Sigmoid colon (tissue), 7 donors: ENCODE results near the gene ELMO3. TPM values are rescaled to one million over a fixed set of nuclear protein-coding genes. Genes with fewer than 3 reads are reported as not detected.

Experiments used
- DNase-seq: peaks from one replicate; pipeline ENCODE4 v3.0.0-alpha.2; 2019
- H3K27ac ChIP-seq, 4 donors: fragments of 200-600 bp; sonication (generic); one replicate each; pipeline ENCODE4 v1.5.1; 2016 to 2019; ENCODE audit warnings: mild to moderate bottlenecking in 1 of 4
- H3K27me3 ChIP-seq, 3 donors: fragments of 200-600 bp; sonication (generic); one replicate each; pipeline ENCODE4 v1.5.1; 2019; ENCODE audit warnings: mild to moderate bottlenecking in 1 of 3
- H3K36me3 ChIP-seq, 4 donors: fragments of 200-600 bp; sonication (generic); one replicate each; pipeline ENCODE4 v1.5.1; 2016 to 2019
- H3K4me1 ChIP-seq, 4 donors: fragments of 200-600 bp; sonication (generic); one replicate each; pipeline ENCODE4 v1.5.1; 2017 to 2019
- H3K4me3 ChIP-seq, 4 donors: fragments of 200-600 bp; sonication (generic); one replicate each; pipeline ENCODE4 v1.5.1; 2017 to 2019; ENCODE audit warnings: mild to moderate bottlenecking in 2 of 4, moderate library complexity in 1 of 4
- H3K9me3 ChIP-seq, 4 donors: fragments of 200-600 bp in 3 of 4; sonication (generic) in 3 of 4; one replicate each; pipeline versions ENCODE4 v1.5.1 to v1.6.1; 2013 to 2019
- CTCF ChIP-seq, 4 experiments: fragments of 450-650 bp in 3 of 4; fragments of 200-600 bp in 1 of 4; IDR thresholded peaks; one replicate each; pipeline ENCODE4 v1.5.1; 2016 to 2019; ENCODE audit warnings: antibody characterized with exemption in 4 of 4, mild to moderate bottlenecking in 3 of 4, moderate library complexity in 2 of 4
- EP300 ChIP-seq, 4 donors: sonication (generic); formaldehyde crosslinking; IDR thresholded peaks; one replicate each; pipeline ENCODE4 v1.6.1; 2017; ENCODE audit warnings: antibody characterized with exemption in 4 of 4
- POLR2A ChIP-seq, 2 donors: fragments of 450-650 bp; IDR thresholded peaks; one replicate each; pipeline ENCODE4 v1.6.1; 2016; ENCODE audit warnings: antibody characterized with exemption in 2 of 2, mild to moderate bottlenecking in 2 of 2, moderate library complexity in 2 of 2
- POLR2AphosphoS5 ChIP-seq, 4 donors: sonication (generic); formaldehyde crosslinking; IDR thresholded peaks; one replicate each; pipeline ENCODE4 v1.6.1; 2017; ENCODE audit warnings: antibody characterized with exemption in 4 of 4
- WGBS, 2 donors: extraction: QIAGEN DNeasy Blood & Tissue Kit; methylation state at CpG; one replicate each; pipeline ENCODE4 v1.1.7; 2013; 5-methylcytosine and 5-hydroxymethylcytosine counted together
- intact Hi-C: fragments of 100-400 bp; cut with DNase I; formaldehyde crosslinking; loops from one replicate; pipeline ENCODE4 v1.15.1; 2023
- polyA plus RNA-seq, 3 donors: library from polyadenylated mRNA; stranded (reverse); fragments of 200-250 nt; gene quantifications; one replicate each; pipeline ENCODE4 v1.2.3, GENCODE V29; 2013
- total RNA-seq, 4 donors: library from RNA; depleted of rRNA; stranded (reverse); fragments of >200 nt; gene quantifications; one replicate each; pipeline ENCODE4 v1.1.0, GENCODE V29; 2016
- donor health status: healthy with polysubstance abuse.
- donor health status: Bipolar disorder and iron deficiency.
- donor health status: healthy.

Gene ELMO3
- total and polyA plus RNA-seq, 7 donors: 0.14 to 41.8 (median 1.7) TPM

- no peak overlapping the region for H3K27ac ChIP-seq
- TF ChIP-seq POLR2AphosphoS5 (IDR thresholded peaks at IDR 0.05) (no peak), POLR2A (IDR thresholded peaks at IDR 0.05) (no peak), CTCF (IDR thresholded peaks at IDR 0.05) (no peak), EP300 (IDR thresholded peaks at IDR 0.05) (no peak)
- intact Hi-C loops: no loop called here
- no peaks in the 10 kb centered on the region for H3K9me3 ChIP-seq
- no peaks in the 10 kb centered on the region for H3K27me3 ChIP-seq
- no peak overlapping the region for H3K4me3 ChIP-seq
- DNase-seq: no peak
- 88% methylated on average over 8 of the region's 8 CpGs for WGBS, 2 donors
- peaks cover 0 to 4% (median 0%) of the 10 kb centered on the region in 4 donors for H3K36me3 ChIP-seq
- H3K4me1 ChIP-seq: no peaks in the 10 kb centered on the region
These were observed 10.6 kb downstream of the ELMO3 start for GRCh38 chr16:67209565-67209964.

GRCh38 chr16:67210069-67210937 is 11.4 kb downstream of the ELMO3 start:
- Histone ChIP-seq H3K9me3 (no peaks in the 10 kb centered on the region), H3K4me3 (no peak overlapping the region), H3K27ac (no peak overlapping the region), H3K36me3 (peaks cover 0 to 4% (median 0%) of the 10 kb centered on the region in 4 donors), H3K4me1 (no peaks in the 10 kb centered on the region), H3K27me3 (no peaks in the 10 kb centered on the region)
- 91% methylated on average over 25 of the region's 25 CpGs for WGBS, 2 donors
- TF ChIP-seq EP300 (IDR thresholded peaks at IDR 0.05) (no peak), POLR2A (IDR thresholded peaks at IDR 0.05) (no peak), CTCF (IDR thresholded peaks at IDR 0.05) (no peak), POLR2AphosphoS5 (IDR thresholded peaks at IDR 0.05) (no peak)
- no peak for DNase-seq
- intact Hi-C loops: no loop called here

GRCh38 chr16:67211674-67212073 is 12.7 kb downstream of the ELMO3 start:
- no peaks in the 10 kb centered on the region for H3K27me3 ChIP-seq
- H3K36me3 ChIP-seq: peaks cover 0 to 4% (median 0%) of the 10 kb centered on the region in 4 donors
- no peak for DNase-seq
- no peaks in the 10 kb centered on the region for H3K9me3 ChIP-seq
- TF ChIP-seq POLR2AphosphoS5 (IDR thresholded peaks at IDR 0.05): no peak
- TF ChIP-seq CTCF (IDR thresholded peaks at IDR 0.05): no peak
- no peak for TF ChIP-seq EP300 (IDR thresholded peaks at IDR 0.05)
- TF ChIP-seq POLR2A (IDR thresholded peaks at IDR 0.05): no peak
- 88% methylated on average over 7 of the region's 7 CpGs for WGBS, 2 donors
- intact Hi-C loops: no loop called here
- H3K27ac ChIP-seq: no peak overlapping the region
- no peaks in the 10 kb centered on the region for H3K4me1 ChIP-seq
- H3K4me3 ChIP-seq: no peak overlapping the region

- H3K36me3 ChIP-seq: no peaks in the 10 kb centered on the region
- TF ChIP-seq CTCF (IDR thresholded peaks at IDR 0.05): no peak
- TF ChIP-seq POLR2AphosphoS5 (IDR thresholded peaks at IDR 0.05): no peak
- TF ChIP-seq POLR2A (IDR thresholded peaks at IDR 0.05): no peak
- TF ChIP-seq EP300 (IDR thresholded peaks at IDR 0.05): no peak
- H3K27ac ChIP-seq: no peak overlapping the region
- no peak for DNase-seq
- H3K4me1 ChIP-seq: no peaks in the 10 kb centered on the region
- no peak overlapping the region for H3K4me3 ChIP-seq
- no peaks in the 10 kb centered on the region for H3K9me3 ChIP-seq
- intact Hi-C loops: no loop called here
- no peaks in the 10 kb centered on the region for H3K27me3 ChIP-seq
These were observed 13.8 kb downstream of the ELMO3 start for GRCh38 chr16:67212766-67213165.
